Measurements from ENCODE around the gene SRP14.

- no peak for TF ChIP-seq POLR2A (IDR thresholded peaks at IDR 0.05)
- no peak for TF ChIP-seq CTCF (IDR thresholded peaks at IDR 0.05)
Measured at GRCh38 chr15:40011303-40011702, 27.7 kb downstream of the SRP14 start.
